Trophoblast cell (in vitro differentiated cells and primary cell): ENCODE results near the gene BLOC1S6.

Source experiments
- DNase-seq, 2 donors: peaks; one replicate each; pipeline ENCODE4 v3.0.0-alpha.2; 2016
- H2AFZ ChIP-seq: 2 replicates; pipeline ENCODE4 v1.6.1; 2013; ENCODE audit warnings: low read length, moderate library complexity, mild to moderate bottlenecking; ENCODE audit not compliant: insufficient read depth, poor library complexity
- H2AK5ac ChIP-seq: 2 replicates; pipeline ENCODE4 v1.6.1; 2013; ENCODE audit warnings: mild to moderate bottlenecking, low read length
- H2BK120ac ChIP-seq: 2 replicates; pipeline ENCODE4 v1.6.1; 2013; ENCODE audit warnings: low read length, mild to moderate bottlenecking, moderate library complexity; ENCODE audit not compliant: insufficient read depth, poor library complexity
- H2BK12ac ChIP-seq: 2 replicates; pipeline ENCODE4 v1.6.1; 2013; ENCODE audit warnings: mild to moderate bottlenecking, low read length, moderate library complexity
- H2BK5ac ChIP-seq: 2 replicates; pipeline ENCODE4 v1.6.1; 2013; ENCODE audit warnings: low read length, low read depth, moderate library complexity, mild to moderate bottlenecking; ENCODE audit not compliant: poor library complexity
- H3K14ac ChIP-seq: 2 replicates; pipeline ENCODE4 v1.6.1; 2013; ENCODE audit warnings: mild to moderate bottlenecking, low read length
- H3K18ac ChIP-seq: 2 replicates; pipeline ENCODE4 v1.6.1; 2013; ENCODE audit warnings: mild to moderate bottlenecking, low read length
- H3K23ac ChIP-seq: 2 replicates; pipeline ENCODE4 v1.6.1; 2013; ENCODE audit warnings: low read length
- H3K27ac ChIP-seq: 2 replicates; pipeline ENCODE4 v1.5.1; 2013; ENCODE audit warnings: low read depth, mild to moderate bottlenecking, inconsistent platforms, low read length, moderate library complexity
- H3K27me3 ChIP-seq: 2 replicates; pipeline ENCODE4 v1.6.1; 2013; ENCODE audit warnings: inconsistent platforms, mild to moderate bottlenecking, low read length, moderate library complexity; ENCODE audit not compliant: insufficient read depth
- H3K36me3 ChIP-seq, 2 experiments: 1 replicate in 1 of 2; 2 replicates in 1 of 2; pipeline ENCODE4 v1.6.1; 2013; ENCODE audit warnings: low read length in 2 of 2, mild to moderate bottlenecking in 2 of 2, moderate library complexity in 1 of 2; ENCODE audit not compliant: insufficient read depth in 2 of 2, control insufficient read depth in 1 of 2
- H3K4ac ChIP-seq: 2 replicates; pipeline ENCODE4 v1.6.1; 2013; ENCODE audit warnings: low read depth, mild to moderate bottlenecking, low read length, moderate library complexity
- H3K4me1 ChIP-seq, 2 experiments: 1 replicate in 1 of 2; 2 replicates in 1 of 2; pipeline ENCODE4 v1.6.1; 2013; ENCODE audit warnings: low read length in 2 of 2, mild to moderate bottlenecking in 2 of 2, moderate library complexity in 1 of 2; ENCODE audit not compliant: insufficient read depth in 2 of 2, control insufficient read depth in 1 of 2
- H3K4me2 ChIP-seq: 2 replicates; pipeline ENCODE4 v1.6.1; 2013; ENCODE audit warnings: inconsistent platforms, mild to moderate bottlenecking, low read length, moderate library complexity
- H3K4me3 ChIP-seq: 2 replicates; pipeline ENCODE4 v1.5.1; 2013; ENCODE audit warnings: mild to moderate bottlenecking, low read depth, low read length, inconsistent platforms
- H3K79me1 ChIP-seq: one replicate; pipeline ENCODE4 v1.6.1; 2013; ENCODE audit warnings: low read length
- H3K79me2 ChIP-seq: 2 replicates; pipeline ENCODE4 v1.6.1; 2013; ENCODE audit warnings: low read length, mild to moderate bottlenecking; ENCODE audit not compliant: control insufficient read depth, insufficient read depth, poor library complexity
- H3K9ac ChIP-seq: 2 replicates; pipeline ENCODE4 v1.6.1; 2013; ENCODE audit warnings: mild to moderate bottlenecking, low read length
- H3K9me3 ChIP-seq: 2 replicates; pipeline ENCODE4 v1.6.1; 2013; ENCODE audit warnings: low read depth, mild to moderate bottlenecking, control low read depth, inconsistent platforms, low read length; ENCODE audit not compliant: insufficient read depth
- H4K12ac ChIP-seq: 2 replicates; pipeline ENCODE4 v1.6.1; 2013; ENCODE audit warnings: low read depth, mild to moderate bottlenecking, low read length, moderate library complexity
- H4K8ac ChIP-seq: 2 replicates; pipeline ENCODE4 v1.6.1; 2013; ENCODE audit warnings: low read depth, mild to moderate bottlenecking, low read length, moderate library complexity
- H4K91ac ChIP-seq: one replicate; pipeline ENCODE4 v1.6.1; 2013; ENCODE audit warnings: low read depth, mild to moderate bottlenecking, low read length, moderate library complexity
- WGBS: extraction: QIAGEN DNeasy Blood & Tissue Kit; methylation state at CpG from one replicate; pipeline ENCODE4 v1.1.7; 2013; ENCODE audit warnings: missing lambda C conversion rate; ENCODE audit not compliant: insufficient read length, insufficient coverage; ENCODE audit errors: extremely low coverage; 5-methylcytosine and 5-hydroxymethylcytosine counted together

Gene BLOC1S6

DNA sequence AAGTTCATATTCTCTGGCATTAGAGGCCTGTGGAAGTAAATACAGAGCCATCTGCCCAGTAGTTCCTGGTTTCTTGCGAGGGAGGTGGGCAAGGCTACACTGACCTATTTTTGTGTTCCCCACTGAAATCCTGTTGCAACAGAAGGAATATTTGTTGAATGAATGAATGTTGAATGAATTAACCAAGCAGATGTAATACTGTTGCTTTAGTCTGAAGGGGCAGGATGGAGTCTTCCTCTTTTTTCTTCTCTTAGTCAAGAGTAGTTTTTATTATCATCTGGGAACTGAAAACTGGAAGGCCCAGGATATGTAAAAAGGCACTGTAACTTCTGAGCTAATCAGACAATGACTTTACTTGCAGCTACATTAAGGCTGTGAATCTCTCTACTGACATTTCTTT lies 17.1 kb downstream of the BLOC1S6 start:
- Histone ChIP-seq H4K91ac (no peak overlapping the region), H3K23ac (no peak overlapping the region), H2AK5ac (no peak overlapping the region), H3K36me3 (peaks cover 5 to 9% of the 10 kb centered on the region in 2 experiments), H3K9me3 (no peaks in the 10 kb centered on the region), H3K4me1 (no peaks in the 10 kb centered on the region), H4K12ac (no peak overlapping the region), H2AFZ (no peak overlapping the region), H4K8ac (no peak overlapping the region), H3K18ac (no peak overlapping the region), H2BK12ac (no peak overlapping the region), H3K4ac (no peak overlapping the region), H3K14ac (no peak overlapping the region), H3K79me1 (no peaks in the 10 kb centered on the region), H3K79me2 (no peaks in the 10 kb centered on the region), H3K27me3 (no peaks in the 10 kb centered on the region), H3K9ac (no peak overlapping the region), H3K4me2 (no peak overlapping the region), H2BK120ac (no peak overlapping the region), H2BK5ac (no peak overlapping the region), H3K27ac (no peak overlapping the region), H3K4me3 (no peak overlapping the region)
- no peak for DNase-seq
- no CpG with 5 or more reads among the region's 1 CpG for WGBS

DNA sequence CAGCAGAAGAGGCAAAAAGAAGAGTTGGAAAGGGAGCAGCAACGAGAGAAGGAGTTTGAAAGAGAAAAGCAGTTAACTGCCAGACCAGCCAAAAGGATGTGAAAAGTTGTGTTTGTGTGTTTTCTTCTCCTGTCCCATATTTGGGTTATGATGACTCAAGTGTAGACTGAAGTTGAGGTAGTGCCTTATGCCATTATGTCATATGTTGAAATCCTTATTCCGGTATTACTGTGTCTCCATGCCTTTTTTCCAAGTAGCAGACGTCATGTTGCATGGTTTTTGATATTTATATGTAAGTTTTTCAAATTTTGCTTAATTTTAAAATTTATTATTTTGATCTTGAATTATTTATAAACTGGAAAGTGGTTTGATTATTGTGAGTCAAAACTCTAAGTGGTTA lies 19.2 kb downstream of the BLOC1S6 start:
- Histone ChIP-seq H3K18ac (no peak overlapping the region), H2AFZ (no peak overlapping the region), H2AK5ac (no peak overlapping the region), H3K4me3 (no peak overlapping the region), H3K27ac (no peak overlapping the region), H3K9ac (no peak overlapping the region), H3K9me3 (no peaks in the 10 kb centered on the region), H2BK5ac (no peak overlapping the region), H3K4ac (no peak overlapping the region), H3K14ac (no peak overlapping the region), H3K79me1 (no peaks in the 10 kb centered on the region), H3K79me2 (no peaks in the 10 kb centered on the region), H4K12ac (no peak overlapping the region), H3K4me1 (no peaks in the 10 kb centered on the region), H2BK12ac (no peak overlapping the region), H3K36me3 (peaks cover 5 to 9% of the 10 kb centered on the region in 2 experiments), H3K23ac (no peak overlapping the region), H3K27me3 (no peaks in the 10 kb centered on the region), H4K8ac (no peak overlapping the region), H3K4me2 (no peak overlapping the region), H4K91ac (no peak overlapping the region), H2BK120ac (no peak overlapping the region)
- WGBS = no CpG with 5 or more reads among the region's 3 CpGs
- DNase-seq = no peak

DNA sequence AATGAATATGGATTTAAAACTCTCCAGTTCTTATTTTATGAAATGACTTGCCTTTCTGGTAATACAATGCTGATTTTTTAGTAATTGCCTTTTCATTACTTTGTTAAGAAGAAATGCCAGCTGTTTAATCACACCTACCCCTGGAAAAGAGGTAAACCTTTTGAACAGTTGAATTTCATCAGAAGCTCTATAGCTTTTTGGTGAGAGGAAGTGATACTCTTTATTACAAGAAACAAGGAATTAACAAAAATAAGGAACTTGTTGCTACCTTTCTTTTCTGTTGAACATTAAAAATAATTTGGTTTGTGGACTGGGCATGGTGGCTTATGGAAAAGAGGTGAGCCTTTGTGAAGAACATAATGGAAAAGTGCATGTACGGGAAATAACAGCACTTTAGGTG lies 19.7 kb downstream of the BLOC1S6 start:
- no peak overlapping the region for H2AK5ac ChIP-seq
- DNase-seq = no peak
- no peak overlapping the region for H4K91ac ChIP-seq
- peaks cover 5 to 9% of the 10 kb centered on the region in 2 experiments for H3K36me3 ChIP-seq
- no peaks in the 10 kb centered on the region for H3K9me3 ChIP-seq
- no peaks in the 10 kb centered on the region for H3K27me3 ChIP-seq
- no peak overlapping the region for H4K8ac ChIP-seq
- H3K4ac ChIP-seq = no peak overlapping the region
- no peak overlapping the region for H3K9ac ChIP-seq
- H2BK12ac ChIP-seq = no peak overlapping the region
- no peak overlapping the region for H3K18ac ChIP-seq
- H2AFZ ChIP-seq = no peak overlapping the region
- H2BK5ac ChIP-seq = no peak overlapping the region
- no peak overlapping the region for H3K4me3 ChIP-seq
- no peaks in the 10 kb centered on the region for H3K4me1 ChIP-seq
- no peak overlapping the region for H3K4me2 ChIP-seq
- no peak overlapping the region for H3K27ac ChIP-seq
- no peaks in the 10 kb centered on the region for H3K79me2 ChIP-seq
- H3K23ac ChIP-seq = no peak overlapping the region
- no peak overlapping the region for H4K12ac ChIP-seq
- no peaks in the 10 kb centered on the region for H3K79me1 ChIP-seq
- no peak overlapping the region for H3K14ac ChIP-seq
- no CpG with 5 or more reads among the region's 1 CpG for WGBS
- no peak overlapping the region for H2BK120ac ChIP-seq

DNA sequence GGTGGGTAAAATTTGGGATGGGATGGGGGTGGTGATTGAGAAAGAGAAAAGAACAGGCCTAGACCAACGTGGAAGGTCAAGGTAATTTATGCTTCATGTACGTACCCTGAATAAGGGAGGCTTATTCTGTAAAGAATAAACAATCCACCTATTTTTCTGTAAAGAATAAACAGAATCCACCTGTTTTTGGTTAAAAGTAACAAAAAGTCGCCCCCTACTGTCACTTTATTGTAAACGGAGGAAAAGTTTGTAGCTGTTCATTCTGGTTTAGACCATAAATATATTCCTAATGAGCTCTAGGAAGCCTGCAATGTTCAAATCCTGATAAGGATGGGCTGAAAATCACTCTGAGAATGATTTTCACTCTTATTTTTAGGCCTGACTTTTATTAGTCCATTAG lies 24.1 kb downstream of the BLOC1S6 start:
- H2BK5ac ChIP-seq = no peak overlapping the region
- H3K79me1 ChIP-seq = no peaks in the 10 kb centered on the region
- peak in 1 of 2 donors; percentile 79 for DNase-seq
- H2BK120ac ChIP-seq = no peak overlapping the region
- no peak overlapping the region for H3K18ac ChIP-seq
- no peak overlapping the region for H2AK5ac ChIP-seq
- no peak overlapping the region for H4K12ac ChIP-seq
- no peak overlapping the region for H3K23ac ChIP-seq
- no peak overlapping the region for H3K4me2 ChIP-seq
- H3K27me3 ChIP-seq = no peaks in the 10 kb centered on the region
- no peak overlapping the region for H2AFZ ChIP-seq
- H3K9me3 ChIP-seq = no peaks in the 10 kb centered on the region
- H4K91ac ChIP-seq = no peak overlapping the region
- H3K4me1 ChIP-seq = no peaks in the 10 kb centered on the region
- no CpG with 5 or more reads among the region's 4 CpGs for WGBS
- peaks cover 0 to 4% of the 10 kb centered on the region in 2 experiments for H3K36me3 ChIP-seq
- no peak overlapping the region for H3K4ac ChIP-seq
- no peak overlapping the region for H3K14ac ChIP-seq
- H2BK12ac ChIP-seq = no peak overlapping the region
- H3K27ac ChIP-seq = no peak overlapping the region
- H3K4me3 ChIP-seq = no peak overlapping the region
- H3K9ac ChIP-seq = no peak overlapping the region
- H4K8ac ChIP-seq = no peak overlapping the region
- H3K79me2 ChIP-seq = no peaks in the 10 kb centered on the region
